Motor neuron (in vitro differentiated cells): Measurements from ENCODE around the gene RNASEL. TPM values are rescaled to one million over a fixed set of nuclear protein-coding genes. Genes with fewer than 3 reads are reported as not detected.
"Not testable (repeated sequence)": the region's sequence is repeated elsewhere in the genome, so short reads cannot be mapped to it uniquely, and the experiment has no call there.

Source experiments
- ATAC-seq, 8 experiments: fragments of 200-7000 bp; cut with Tn5 transposase; replicated peaks in 6 of 8; 2 replicates each; pipeline ENCODE4 v1.8.0; 2021; ENCODE audit warnings: mild to moderate bottlenecking in 8 of 8, moderate library complexity in 8 of 8
- H3K27ac ChIP-seq, 2 donors: fragments of 250-450 bp; sonication (Bioruptor Pico); 2 replicates each; pipeline ENCODE4 v1.9.0; 2021; ENCODE audit warnings: antibody characterized with exemption in 2 of 2, mild to moderate bottlenecking in 2 of 2, moderate library complexity in 1 of 2
- H3K4me1 ChIP-seq, 2 donors: fragments of 250-450 bp; sonication (Bioruptor Pico); replicated peaks in 1 of 2; 2 replicates each; pipeline ENCODE4 v1.6.1; 2021; ENCODE audit warnings: antibody characterized with exemption in 2 of 2, mild to moderate bottlenecking in 2 of 2, moderate library complexity in 1 of 2
- H3K4me3 ChIP-seq, 5 donors: fragments of 250-450 bp; sonication (Bioruptor Pico); 2 replicates each; pipeline ENCODE4 v1.9.0; 2021; ENCODE audit warnings: antibody characterized with exemption in 5 of 5, mild to moderate bottlenecking in 5 of 5, moderate library complexity in 4 of 5
- WGBS, 10 experiments: fragments of 450-650 bp; shearing (Covaris generic); methylation state at CpG; one replicate each; pipeline ENCODE4 v1.0.0; 2022; 5-methylcytosine and 5-hydroxymethylcytosine counted together
- in situ Hi-C, 9 experiments: fragments of 400-800 bp; cut with MboI; loops; one replicate each; pipeline ENCODE4 v1.15.0; 2021; ENCODE audit warnings: low sequenced_read_pairs in 9 of 9, low pct_unique_long_range_greater_than_20kb in 2 of 9; ENCODE audit not compliant: unreplicated experiment in 9 of 9
- total RNA-seq, 8 experiments: library from RNA; unstranded; fragments of 300-600 nt; gene quantifications; 2 replicates each; pipeline versions ENCODE4 v1.2.3 to v1.2.4, GENCODE V29; 2022

Gene RNASEL, protein sequence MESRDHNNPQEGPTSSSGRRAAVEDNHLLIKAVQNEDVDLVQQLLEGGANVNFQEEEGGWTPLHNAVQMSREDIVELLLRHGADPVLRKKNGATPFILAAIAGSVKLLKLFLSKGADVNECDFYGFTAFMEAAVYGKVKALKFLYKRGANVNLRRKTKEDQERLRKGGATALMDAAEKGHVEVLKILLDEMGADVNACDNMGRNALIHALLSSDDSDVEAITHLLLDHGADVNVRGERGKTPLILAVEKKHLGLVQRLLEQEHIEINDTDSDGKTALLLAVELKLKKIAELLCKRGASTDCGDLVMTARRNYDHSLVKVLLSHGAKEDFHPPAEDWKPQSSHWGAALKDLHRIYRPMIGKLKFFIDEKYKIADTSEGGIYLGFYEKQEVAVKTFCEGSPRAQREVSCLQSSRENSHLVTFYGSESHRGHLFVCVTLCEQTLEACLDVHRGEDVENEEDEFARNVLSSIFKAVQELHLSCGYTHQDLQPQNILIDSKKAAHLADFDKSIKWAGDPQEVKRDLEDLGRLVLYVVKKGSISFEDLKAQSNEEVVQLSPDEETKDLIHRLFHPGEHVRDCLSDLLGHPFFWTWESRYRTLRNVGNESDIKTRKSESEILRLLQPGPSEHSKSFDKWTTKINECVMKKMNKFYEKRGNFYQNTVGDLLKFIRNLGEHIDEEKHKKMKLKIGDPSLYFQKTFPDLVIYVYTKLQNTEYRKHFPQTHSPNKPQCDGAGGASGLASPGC
- 1 to 10 TPM; 2.5 to 7.9 (median 4.8) TPM for total RNA-seq

GRCh38 chr1:182588500-182589396 is at the start of gene RNASEL:
RNASEL (minus strand) TSS chr1:182589256; CDS start chr1:182586806, 2,450 bp downstream.
- ATAC-seq, result peak; percentile 80 to 97 (median 94)
- in situ Hi-C loops, result loop anchor here in 3 of 9 experiments (25.0 kb wide), 1 partner anchor 501 kb away; no protein-coding TSS in a partner anchor
- peaks cover 3 to 10% of the 10 kb centered on the region in 2 donors for H3K4me1 ChIP-seq
- 0 to 80% (median 32%) methylated on average over 1 to 20 of the region's 20 CpGs for WGBS, 10 experiments
- peak within 1 kb of the TSS; percentile 15 to 38 (median 33) for H3K4me3 ChIP-seq
- H3K27ac ChIP-seq, result peak within 1 kb of the TSS in 1 of 2 donors; percentile 48

DNA sequence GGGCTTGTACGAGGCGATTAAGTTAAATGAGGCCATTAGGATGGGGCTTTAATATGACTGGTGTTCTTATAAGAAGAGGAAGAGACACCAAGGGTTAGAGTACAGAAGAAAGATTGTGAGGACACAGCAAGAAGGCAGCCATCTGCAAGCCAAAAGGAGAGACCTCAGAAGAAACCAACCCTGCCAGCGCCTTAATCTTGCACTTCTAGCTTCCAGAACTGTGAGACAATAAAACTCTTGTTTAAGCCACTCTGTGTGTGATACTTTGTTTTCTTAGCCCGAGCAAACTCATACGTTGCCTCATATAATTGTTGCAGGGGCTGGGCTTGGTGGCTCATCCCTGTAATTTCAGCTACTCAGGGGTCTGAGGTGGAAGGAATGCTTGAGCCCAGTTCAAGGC is 48.7 kb upstream of the RNASEL start:
- ATAC-seq, result no peak
- in situ Hi-C loops, result no loop called here
- Histone ChIP-seq H3K4me3 (no peak overlapping the region), H3K27ac (no peak overlapping the region), H3K4me1 (peaks cover 30% of the 10 kb centered on the region in 2 donors)
- WGBS, 10 experiments, result 13 to 100% (median 94%) methylated on average over 1 to 5 of the region's 5 CpGs; no CpG with 5 or more reads in 3 of the 10 experiments

- peaks cover 30 to 32% of the 10 kb centered on the region in 2 donors for H3K4me1 ChIP-seq
- ATAC-seq, result no peak
- 65 to 100% (median 94%) methylated on average over 2 of the region's 2 CpGs; no CpG with 5 or more reads in 3 of the 10 experiments for WGBS, 10 experiments
- no peak overlapping the region for H3K27ac ChIP-seq
- H3K4me3 ChIP-seq, result no peak overlapping the region
- in situ Hi-C loops, result no loop called here
Measured at GRCh38 chr1:182635871-182636270, 46.8 kb upstream of the RNASEL start.

- no peak overlapping the region for H3K4me3 ChIP-seq
- WGBS, 10 experiments, result 71 to 95% (median 84%) methylated on average over 1 to 5 of the region's 9 CpGs; no CpG with 5 or more reads in 2 of the 10 experiments
- H3K4me1 ChIP-seq, result peaks cover 37 to 40% of the 10 kb centered on the region in 2 donors
- peak overlapping the region; percentile 59 to 60 for H3K27ac ChIP-seq
- in situ Hi-C loops, result no loop called here
- peak in 7 of 8 experiments; percentile 63 to 89 (median 86) for ATAC-seq
Measured at GRCh38 chr1:182634306-182635072, 45.4 kb upstream of the RNASEL start.

- 19 to 81% (median 53%) methylated on average over 2 to 10 of the region's 11 CpGs; no CpG with 5 or more reads in 3 of the 10 experiments for WGBS, 10 experiments
- in situ Hi-C loops, result no loop called here
- H3K4me1 ChIP-seq, result peaks cover 42 to 47% of the 10 kb centered on the region in 2 donors
- H3K27ac ChIP-seq, result peak overlapping the region; percentile 59 to 60
- ATAC-seq, result peak in 7 of 8 experiments; percentile 21 to 90 (median 73)
- no peak overlapping the region for H3K4me3 ChIP-seq
Measured at GRCh38 chr1:182633657-182634281, 44.7 kb upstream of the RNASEL start.

- Histone ChIP-seq H3K4me3 (no peak overlapping the region), H3K4me1 (peaks cover 42 to 47% of the 10 kb centered on the region in 2 donors), H3K27ac (peak overlapping the region in 1 of 2 donors; percentile 60)
- no peak for ATAC-seq
- in situ Hi-C loops, result no loop called here
Measured at GRCh38 chr1:182633031-182633430, 44.0 kb upstream of the RNASEL start.

DNA sequence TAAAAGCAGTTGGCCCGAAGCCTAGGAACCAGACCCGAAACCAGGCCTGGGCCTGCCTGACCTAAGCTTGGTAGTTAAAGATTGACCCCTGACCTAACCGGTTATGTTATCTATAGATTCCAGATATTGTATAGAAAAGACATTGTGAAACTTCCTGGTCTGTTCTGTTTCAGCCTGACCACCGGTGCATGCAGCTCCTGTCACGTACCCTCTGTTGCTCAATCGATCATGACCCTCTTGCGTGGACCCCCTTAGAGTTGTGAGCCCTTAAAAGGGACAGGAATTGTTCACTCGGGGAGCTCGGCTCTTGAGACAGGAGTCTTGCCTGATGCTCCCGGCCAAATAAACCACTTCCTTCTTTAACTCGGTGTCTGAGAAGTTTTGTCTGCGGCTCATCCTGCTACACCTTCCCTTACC is 43.4 kb upstream of the RNASEL start:
- 55 to 96% (median 71%) methylated on average over 1 to 11 of the region's 12 CpGs for WGBS, 10 experiments
- H3K4me3 ChIP-seq, H3K27ac ChIP-seq, in situ Hi-C loops, ATAC-seq: not testable (repeated sequence)
- H3K4me1 ChIP-seq, result peaks cover 44 to 52% of the 10 kb centered on the region in 2 donors

DNA sequence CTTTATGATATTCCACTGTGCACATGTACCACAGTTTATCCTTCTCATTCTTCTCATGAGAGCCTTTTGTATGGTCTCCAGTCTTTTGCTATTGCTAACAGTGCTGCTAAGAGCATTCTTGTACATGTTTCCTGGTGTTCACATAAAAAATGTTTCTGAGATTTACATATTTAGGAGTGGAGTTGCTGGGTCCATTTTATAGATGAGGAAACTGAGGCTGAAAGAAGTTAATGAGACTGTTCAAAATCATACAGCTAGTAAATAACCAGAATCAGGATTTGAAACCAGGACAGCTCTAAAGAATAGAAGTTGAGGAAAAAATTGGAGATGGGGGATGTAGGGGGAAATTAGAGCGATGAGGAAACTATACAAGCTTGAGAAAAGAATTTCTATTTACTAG is 42.9 kb upstream of the RNASEL start:
- in situ Hi-C loops, result no loop called here
- H3K4me3 ChIP-seq, result no peak overlapping the region
- H3K27ac ChIP-seq, result no peak overlapping the region
- H3K4me1 ChIP-seq, result peaks cover 44 to 54% of the 10 kb centered on the region in 2 donors
- ATAC-seq, result no peak
- WGBS, 10 experiments, result 55 to 100% (median 89%) methylated on average over 1 of the region's 1 CpG; no CpG with 5 or more reads in 2 of the 10 experiments

GRCh38 chr1:182631053-182631677 is 42.1 kb upstream of the RNASEL start:
- ATAC-seq, result no peak
- no peak overlapping the region for H3K27ac ChIP-seq
- in situ Hi-C loops, result no loop called here
- H3K4me1 ChIP-seq, result peaks cover 48 to 54% of the 10 kb centered on the region in 2 donors
- H3K4me3 ChIP-seq, result no peak overlapping the region

DNA sequence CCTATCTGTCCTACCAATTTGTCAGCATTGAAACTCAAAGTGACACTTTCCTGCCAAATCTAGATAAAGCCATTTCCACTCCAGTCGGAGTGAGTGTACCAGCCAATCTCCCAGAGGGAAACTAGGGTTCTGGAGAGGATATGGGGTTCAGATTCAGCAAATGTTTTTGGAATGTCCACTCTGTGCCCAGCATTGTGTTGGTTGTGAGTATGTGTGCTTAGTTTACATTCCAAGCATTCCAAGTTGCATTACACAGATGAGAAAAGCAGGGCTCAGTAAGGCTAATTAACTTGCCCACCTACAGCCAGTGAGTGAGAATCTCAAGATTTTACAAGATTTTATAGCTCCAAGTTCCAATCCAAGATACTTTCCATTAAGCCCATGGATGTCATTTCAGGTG is 41.5 kb upstream of the RNASEL start:
- in situ Hi-C loops, result no loop called here
- no peak overlapping the region for H3K4me3 ChIP-seq
- WGBS, 10 experiments, result 80 to 100% (median 94%) methylated on average over 1 of the region's 1 CpG; no CpG with 5 or more reads in 4 of the 10 experiments
- ATAC-seq, result no peak
- no peak overlapping the region for H3K27ac ChIP-seq
- H3K4me1 ChIP-seq, result peaks cover 46 to 48% of the 10 kb centered on the region in 2 donors

GRCh38 chr1:182629499-182630096 is 40.5 kb upstream of the RNASEL start:
- Histone ChIP-seq H3K4me3 (no peak overlapping the region), H3K4me1 (peaks cover 36 to 38% of the 10 kb centered on the region in 2 donors), H3K27ac (no peak overlapping the region)
- peak in 3 of 8 experiments; percentile 36 to 38 (median 36) for ATAC-seq
- WGBS, 10 experiments, result 17 to 100% (median 82%) methylated on average over 1 to 3 of the region's 3 CpGs; no CpG with 5 or more reads in 4 of the 10 experiments
- in situ Hi-C loops, result no loop called here
